ENCODE results near the gene LYPD1. TPM values are rescaled to one million over a fixed set of nuclear protein-coding genes. Genes with fewer than 3 reads are reported as not detected.

The LYPD1 gene
- total RNA-seq, 2 donors from 2014 or later = 0.18 TPM; not detected in 1

- TF ChIP-seq POLR2AphosphoS5 (IDR thresholded peaks at IDR 0.05) (no peak), CTCF (IDR thresholded peaks at IDR 0.05) (peak in 1 of 4 experiments; percentile 20)
- Histone ChIP-seq H3K36me3 (no peaks in the 10 kb centered on the region), H3K4me1 (replicated peaks) (no peaks in the 10 kb centered on the region), H3K4me3 (no peak overlapping the region), H3K27me3 (replicated peaks; ENCODE audit: insufficient read depth) (no peaks in the 10 kb centered on the region), H3K27ac (no peak overlapping the region), H3K9me3 (no peaks in the 10 kb centered on the region)
- DNase-seq (ENCODE audit: low spot score) = no peak
- intact Hi-C loops (cut with DNase I) = no loop called here
- 68% methylated on average over 2 of the region's 2 CpGs for WGBS
These were observed 7.0 kb upstream of the LYPD1 start for GRCh38 chr2:132676999-132677398.

- Histone ChIP-seq H3K27me3 (replicated peaks; ENCODE audit: insufficient read depth) (no peaks in the 10 kb centered on the region), H3K4me1 (replicated peaks) (no peaks in the 10 kb centered on the region), H3K27ac (no peak overlapping the region), H3K4me3 (peak overlapping the region; percentile 32 to 40), H3K36me3 (no peaks in the 10 kb centered on the region), H3K9me3 (no peaks in the 10 kb centered on the region)
- TF ChIP-seq CTCF (IDR thresholded peaks at IDR 0.05) (no peak), POLR2A (IDR thresholded peaks at IDR 0.05) (no peak), POLR2AphosphoS5 (IDR thresholded peaks at IDR 0.05) (no peak)
- intact Hi-C loops (cut with DNase I) = no loop called here
- WGBS = 24% methylated on average over 23 of the region's 23 CpGs
- DNase-seq (ENCODE audit: low spot score) = no peak
These were observed 1.3 kb upstream of the LYPD1 start for GRCh38 chr2:132671151-132671835.

GRCh38 chr2:132670496-132671150, 618 bp upstream of the LYPD1 start:
- intact Hi-C loops (cut with DNase I) = no loop called here
- TF ChIP-seq POLR2AphosphoS5 (IDR thresholded peaks at IDR 0.05) (no peak), CTCF (IDR thresholded peaks at IDR 0.05) (no peak), POLR2A (IDR thresholded peaks at IDR 0.05) (no peak)
- Histone ChIP-seq H3K27me3 (replicated peaks; ENCODE audit: insufficient read depth) (no peaks in the 10 kb centered on the region), H3K27ac (no peak overlapping the region), H3K9me3 (no peaks in the 10 kb centered on the region), H3K36me3 (no peaks in the 10 kb centered on the region), H3K4me3 (peak overlapping the region; percentile 32 to 40), H3K4me1 (replicated peaks) (no peaks in the 10 kb centered on the region)
- WGBS = under 1% methylated on average over 34 of the region's 44 CpGs
- no peak for DNase-seq (ENCODE audit: low spot score)

- H3K36me3 ChIP-seq = no peaks in the 10 kb centered on the region
- H3K27ac ChIP-seq = no peak overlapping the region
- H3K27me3 ChIP-seq (replicated peaks; ENCODE audit: insufficient read depth) = no peaks in the 10 kb centered on the region
- no peak for DNase-seq (ENCODE audit: low spot score)
- H3K4me3 ChIP-seq = peak overlapping the region; percentile 32 to 40
- intact Hi-C loops (cut with DNase I) = no loop called here
- no peaks in the 10 kb centered on the region for H3K9me3 ChIP-seq
- WGBS = under 1% methylated on average over 64 of the region's 80 CpGs
- TF ChIP-seq POLR2AphosphoS5 (IDR thresholded peaks at IDR 0.05) = no peak
- no peak for TF ChIP-seq POLR2A (IDR thresholded peaks at IDR 0.05)
- no peak for TF ChIP-seq CTCF (IDR thresholded peaks at IDR 0.05)
- H3K4me1 ChIP-seq (replicated peaks) = no peaks in the 10 kb centered on the region
These were observed 758 bp downstream of the LYPD1 start for GRCh38 chr2:132668987-132669907.
